Measurements from ENCODE around the gene ZNF184. TPM values are rescaled to one million over a fixed set of nuclear protein-coding genes. Genes with fewer than 3 reads are reported as not detected.
A peak's percentile ranks its signal among the peaks of the same experiment; 100 is the strongest.

ZNF184 gene
- total and polyA plus RNA-seq, 7 donors = 2.1 to 8.6 (median 4.3) TPM

GRCh38 chr6:27492631-27493190 lies 19.8 kb upstream of the ZNF184 start:
- TF ChIP-seq POLR2AphosphoS5 (IDR thresholded peaks at IDR 0.05) = no peak
- TF ChIP-seq POLR2A (IDR thresholded peaks at IDR 0.05) = no peak
- no peak for TF ChIP-seq EP300 (IDR thresholded peaks at IDR 0.05)
- TF ChIP-seq CTCF (IDR thresholded peaks at IDR 0.05) = no peak
- Histone ChIP-seq H3K27me3 (peaks cover 3 to 40% (median 16%) of the 10 kb centered on the region in 3 donors), H3K36me3 (no peaks in the 10 kb centered on the region), H3K4me1 (peaks cover 0 to 12% (median 7%) of the 10 kb centered on the region in 4 donors), H3K27ac (no peak overlapping the region), H3K9me3 (no peaks in the 10 kb centered on the region), H3K4me3 (no peak overlapping the region)
- intact Hi-C loops (cut with DNase I) = no loop called here
- 81 to 84% methylated on average over 2 of the region's 2 CpGs for WGBS, 2 donors
- no peak for DNase-seq

GRCh38 chr6:27479319-27480182 lies 6.6 kb upstream of the ZNF184 start:
- DNase-seq = peak; percentile 91
- WGBS, 2 donors = 3 to 4% methylated on average over 33 of the region's 33 CpGs
- TF ChIP-seq POLR2AphosphoS5 (IDR thresholded peaks at IDR 0.05) (peak; percentile 37 to 56 (median 44)), EP300 (IDR thresholded peaks at IDR 0.05) (no peak)
- Histone ChIP-seq H3K36me3 (no peaks in the 10 kb centered on the region), H3K27me3 (no peaks in the 10 kb centered on the region), H3K9me3 (no peaks in the 10 kb centered on the region), H3K4me1 (peaks cover 0 to 14% (median 9%) of the 10 kb centered on the region in 4 donors), H3K4me3 (peak overlapping the region; percentile 64 to 74 (median 68)), H3K27ac (peak overlapping the region; percentile 91 to 96 (median 95))
- intact Hi-C loops (cut with DNase I) = loop anchor here (1.0 to 10.0 kb wide), 12 partner anchors 38 to 1503 kb away; partner anchors contain the start of genes HMGN4 and ZNF165

GRCh38 chr6:27478706-27479318 lies 5.9 kb upstream of the ZNF184 start:
- H3K4me3 ChIP-seq = peak overlapping the region; percentile 64 to 74 (median 68)
- WGBS, 2 donors = 0% methylated on average over 28 of the region's 28 CpGs
- no peaks in the 10 kb centered on the region for H3K9me3 ChIP-seq
- peak; percentile 98 for DNase-seq
- TF ChIP-seq CTCF (IDR thresholded peaks at IDR 0.05) (no peak), POLR2AphosphoS5 (IDR thresholded peaks at IDR 0.05) (no peak), POLR2A (IDR thresholded peaks at IDR 0.05) (no peak), EP300 (IDR thresholded peaks at IDR 0.05) (no peak)
- no peaks in the 10 kb centered on the region for H3K36me3 ChIP-seq
- intact Hi-C loops (cut with DNase I) = loop anchor here (1.0 to 10.0 kb wide), 12 partner anchors 38 to 1503 kb away; partner anchors contain the start of genes HMGN4 and ZNF165
- peak overlapping the region; percentile 91 to 96 (median 95) for H3K27ac ChIP-seq
- peaks cover 0 to 14% (median 9%) of the 10 kb centered on the region in 4 donors for H3K4me1 ChIP-seq
- no peaks in the 10 kb centered on the region for H3K27me3 ChIP-seq

- Histone ChIP-seq H3K9me3 (no peaks in the 10 kb centered on the region), H3K27ac (peak overlapping the region; percentile 91 to 96 (median 95)), H3K36me3 (no peaks in the 10 kb centered on the region), H3K4me3 (peak overlapping the region; percentile 64 to 74 (median 68)), H3K27me3 (no peaks in the 10 kb centered on the region), H3K4me1 (peaks cover 0 to 14% (median 9%) of the 10 kb centered on the region in 4 donors)
- no peak for DNase-seq
- WGBS, 2 donors = 21 to 37% methylated on average over 12 of the region's 12 CpGs
- intact Hi-C loops (cut with DNase I) = loop anchor here (2.0 to 10.0 kb wide), 11 partner anchors 39 to 1504 kb away; partner anchors contain the start of genes HMGN4 and ZNF165
- TF ChIP-seq POLR2A (IDR thresholded peaks at IDR 0.05) (no peak), EP300 (IDR thresholded peaks at IDR 0.05) (no peak), POLR2AphosphoS5 (IDR thresholded peaks at IDR 0.05) (no peak), CTCF (IDR thresholded peaks at IDR 0.05) (no peak)
Observed at GRCh38 chr6:27478141-27478705, 5.3 kb upstream of the ZNF184 start.
